GM21529 (cell line): Measurements from ENCODE around the gene NOL9.
"Not testable (repeated sequence)": the region's sequence is repeated elsewhere in the genome, so short reads cannot be mapped to it uniquely, and the experiment has no call there.

ENCODE experiments used
- ATAC-seq: cut with Tn5 transposase; IDR thresholded peaks from one replicate; pipeline ENCODE4 v1.9.1; 2021; ENCODE audit not compliant: unreplicated experiment

Gene NOL9

DNA sequence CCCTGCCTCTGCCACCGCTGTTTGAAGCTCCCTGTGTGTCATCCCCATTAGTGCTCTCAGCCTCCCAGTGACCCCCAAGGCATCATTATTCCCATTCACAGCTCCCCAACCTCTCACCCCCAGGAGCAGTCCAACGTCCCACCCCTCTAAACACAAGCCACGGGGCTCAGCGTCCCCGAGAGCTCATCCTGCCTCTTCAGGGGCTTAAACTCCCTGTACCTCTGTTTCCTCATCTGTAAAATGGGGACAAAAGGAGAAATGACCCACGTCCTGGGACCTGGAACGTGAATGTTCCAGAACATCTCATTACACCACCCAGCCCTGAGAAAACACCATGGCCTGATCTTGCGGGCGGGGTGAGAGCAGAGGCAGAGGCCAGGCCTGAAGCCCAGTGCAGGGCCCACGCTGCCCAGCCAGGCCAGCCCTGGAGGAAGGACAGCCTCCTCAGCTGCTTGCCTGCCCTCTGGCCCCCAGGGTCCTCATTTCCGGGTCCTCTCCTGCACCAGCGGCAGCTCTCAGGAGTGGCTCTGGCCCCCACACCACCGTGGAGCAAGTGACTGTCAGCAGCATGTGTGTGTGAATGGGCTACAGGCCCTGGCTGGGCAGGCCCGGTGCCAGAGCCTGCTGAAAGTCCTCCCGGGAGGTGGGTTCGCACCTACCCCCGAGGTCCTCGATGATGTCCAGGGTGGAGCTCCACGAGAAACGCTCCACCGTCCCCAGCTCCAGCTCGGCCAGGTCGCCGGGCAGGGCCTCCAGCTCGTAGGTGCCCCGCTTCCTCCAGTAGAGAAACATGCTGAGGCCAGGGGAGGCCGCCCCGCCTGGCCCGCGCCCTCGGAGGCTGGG is 48.7 kb downstream of the NOL9 start:
- no peak for ATAC-seq

DNA sequence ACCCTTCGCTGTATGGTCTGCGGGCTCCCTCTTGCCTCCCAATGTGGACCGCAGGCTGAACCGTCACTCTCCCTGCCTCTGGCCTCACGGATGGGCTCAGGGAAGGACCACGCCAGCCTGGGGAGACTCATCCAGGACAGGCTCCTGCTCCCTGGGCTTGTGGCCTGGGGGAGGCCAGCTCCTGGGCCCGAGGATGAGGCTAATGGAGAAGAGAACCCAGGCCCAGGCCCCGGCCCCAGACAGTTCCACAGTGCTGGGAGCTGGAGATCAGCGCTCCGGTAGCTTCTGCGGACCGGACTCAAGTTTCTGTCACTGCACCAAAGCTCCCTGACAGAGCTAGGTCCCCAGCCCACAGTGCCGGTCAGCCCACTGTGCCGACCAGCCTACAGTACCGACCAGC is 49.4 kb downstream of the NOL9 start:
- no peak for ATAC-seq

GRCh38 chr1:6503884-6504602 is 50.3 kb downstream of the NOL9 start:
- no peak for ATAC-seq

DNA sequence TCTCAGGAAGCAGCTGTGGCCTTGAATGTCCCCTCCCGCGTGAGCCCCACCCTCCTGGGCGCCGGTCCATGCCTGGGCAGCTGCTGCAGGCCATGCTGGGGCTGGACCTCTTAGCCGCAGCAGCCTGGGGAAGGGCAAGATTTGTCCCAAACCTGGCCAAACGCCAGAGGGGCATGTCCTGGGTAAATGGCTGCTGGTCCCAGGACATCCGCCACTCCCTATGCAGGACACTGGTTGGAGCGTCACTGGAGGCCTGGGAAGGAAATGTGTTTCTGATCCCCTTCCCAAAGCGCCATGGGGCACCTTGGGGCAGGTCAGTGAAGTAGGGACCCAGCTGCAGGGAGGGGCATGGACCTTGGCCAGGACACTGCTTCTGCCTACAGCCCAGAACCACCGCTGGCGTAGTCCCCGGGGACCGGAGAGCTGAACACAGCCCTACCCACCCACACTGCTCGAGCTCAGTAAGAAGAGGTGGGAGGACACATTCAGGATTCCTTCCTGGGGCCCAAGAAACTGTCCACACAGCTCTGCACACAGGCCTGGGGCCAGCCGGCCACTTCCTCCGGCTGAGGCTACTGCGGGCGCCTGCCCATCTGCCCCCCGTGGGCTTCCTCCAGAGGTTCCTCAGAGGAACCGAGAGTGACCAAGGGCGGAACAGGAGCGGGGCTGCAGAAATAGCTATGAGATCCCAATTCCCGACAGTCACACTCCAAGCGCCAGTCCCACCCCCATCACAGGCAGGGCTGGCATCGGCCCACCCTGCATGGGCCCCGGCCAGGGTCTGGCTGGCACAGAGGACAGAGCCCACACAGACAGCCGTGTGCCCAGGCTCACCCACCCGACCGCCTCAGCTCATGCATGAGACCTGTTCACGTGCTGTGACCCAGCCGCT is 52.1 kb downstream of the NOL9 start:
- no peak for ATAC-seq

DNA sequence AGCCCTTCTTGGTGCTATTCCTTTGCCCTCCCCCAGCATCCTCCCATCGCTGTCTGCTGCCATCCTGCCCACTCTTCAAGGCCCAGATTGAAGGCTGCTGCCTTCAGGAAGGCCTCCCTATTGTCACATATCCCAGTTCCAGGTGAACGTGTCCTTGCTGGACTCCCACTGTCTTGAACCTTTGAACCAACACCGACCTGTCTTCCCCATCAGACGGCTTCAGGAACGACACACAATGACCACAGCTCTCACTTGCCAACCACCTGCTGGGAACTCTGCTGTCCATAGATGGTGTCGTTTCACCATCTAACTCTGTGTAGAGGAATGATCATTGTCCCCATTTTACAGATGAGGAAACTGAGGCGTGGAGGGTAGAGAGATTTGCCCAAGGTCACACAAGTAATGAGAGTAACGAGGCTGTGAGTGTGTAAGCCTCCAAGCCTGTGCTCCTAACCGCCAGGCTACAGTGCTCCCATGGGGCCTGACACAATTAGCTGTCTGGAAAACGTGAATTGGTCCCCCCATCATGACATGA is 53.0 kb downstream of the NOL9 start:
- ATAC-seq, result no peak

- no peak for ATAC-seq
Measured at GRCh38 chr1:6500544-6501278, 53.6 kb downstream of the NOL9 start.

DNA sequence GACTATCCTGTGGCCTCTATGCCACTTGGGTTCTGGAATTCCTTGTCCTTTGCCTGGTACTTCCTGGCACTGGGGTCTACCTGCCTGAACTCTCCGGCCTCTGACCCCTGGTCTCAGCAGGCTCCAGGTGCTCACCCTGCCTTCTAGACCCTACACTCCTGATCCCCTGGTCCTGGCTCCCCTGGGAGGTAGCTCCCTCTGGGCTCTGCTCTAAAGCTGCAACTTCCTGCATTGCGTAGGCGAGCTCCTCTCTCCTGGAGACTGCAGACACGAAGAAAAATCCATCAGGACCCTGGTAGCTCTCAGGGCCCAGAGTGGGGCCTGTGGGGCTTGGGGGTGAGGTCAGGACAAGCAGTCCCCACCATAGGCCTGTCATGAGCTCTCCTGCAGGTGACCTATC is 55.0 kb downstream of the NOL9 start:
- no peak for ATAC-seq

GRCh38 chr1:6498576-6499111 is 55.7 kb downstream of the NOL9 start:
- ATAC-seq, result no peak

DNA sequence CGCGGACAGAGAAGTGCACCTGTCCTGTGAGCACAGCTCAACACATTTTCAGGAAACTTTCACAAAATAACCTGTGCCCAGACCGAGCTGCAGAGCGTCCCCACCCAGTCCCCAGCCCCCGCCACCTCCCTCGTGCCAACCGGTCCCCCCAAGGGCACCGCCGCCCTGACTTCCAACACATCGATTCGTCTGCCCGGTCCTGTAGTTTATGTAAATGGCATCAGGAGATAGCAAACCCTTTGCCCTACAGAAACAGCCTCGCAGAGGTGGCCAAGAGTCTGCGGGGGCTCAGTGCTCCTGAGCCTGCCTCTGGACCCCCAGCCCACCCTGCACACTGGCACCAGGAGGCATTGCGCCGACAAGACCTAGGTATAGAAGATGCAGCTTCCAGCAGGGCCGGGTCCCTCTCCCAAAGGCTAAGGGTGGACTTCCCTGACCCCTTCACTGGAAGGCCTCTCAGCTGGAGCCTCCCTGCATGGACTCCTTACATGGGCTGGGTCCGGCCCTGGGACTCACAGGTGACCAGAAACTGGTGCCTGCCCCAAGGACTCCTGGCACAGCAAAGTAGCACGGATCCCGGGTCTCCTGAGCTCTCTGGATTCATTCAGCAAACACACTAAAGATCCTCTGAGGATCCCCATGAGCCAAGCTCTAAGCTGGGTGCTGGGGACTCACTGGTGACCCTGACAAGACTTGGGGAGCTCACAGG is 56.3 kb downstream of the NOL9 start:
- no peak for ATAC-seq

DNA sequence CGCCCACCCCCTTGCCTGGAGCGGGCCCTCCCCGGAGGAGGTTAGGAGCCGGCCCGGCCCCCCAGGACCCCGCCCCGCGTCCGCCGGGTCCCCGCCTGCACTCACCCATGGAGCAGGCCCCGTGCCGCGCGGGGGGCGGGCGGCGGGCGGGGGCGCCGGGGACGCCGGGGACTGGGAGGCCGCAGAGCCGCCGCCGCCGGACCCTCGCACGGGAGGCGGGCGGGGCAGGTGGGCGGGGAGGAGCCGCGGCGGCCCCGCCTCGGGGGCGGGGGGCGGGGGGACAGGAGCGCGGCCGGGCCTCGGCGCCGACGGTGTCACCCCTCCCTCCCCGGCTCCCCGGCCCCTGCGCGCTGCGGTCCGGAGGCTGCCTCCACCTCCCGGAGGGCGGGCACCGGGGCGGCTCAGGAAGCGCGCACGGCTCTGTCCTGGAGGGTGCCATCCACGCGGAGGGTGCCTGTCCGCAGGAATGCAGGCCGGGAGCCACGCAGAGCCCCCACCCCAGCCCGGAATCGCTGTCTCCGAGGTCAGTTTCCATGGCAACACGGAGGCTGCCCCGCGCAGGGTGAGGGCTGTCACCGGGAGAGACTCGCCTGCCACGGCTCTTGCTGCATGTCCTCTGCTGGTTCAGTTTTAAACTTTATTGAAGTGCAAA is 57.0 kb downstream of the NOL9 start:
- ATAC-seq, result no peak

DNA sequence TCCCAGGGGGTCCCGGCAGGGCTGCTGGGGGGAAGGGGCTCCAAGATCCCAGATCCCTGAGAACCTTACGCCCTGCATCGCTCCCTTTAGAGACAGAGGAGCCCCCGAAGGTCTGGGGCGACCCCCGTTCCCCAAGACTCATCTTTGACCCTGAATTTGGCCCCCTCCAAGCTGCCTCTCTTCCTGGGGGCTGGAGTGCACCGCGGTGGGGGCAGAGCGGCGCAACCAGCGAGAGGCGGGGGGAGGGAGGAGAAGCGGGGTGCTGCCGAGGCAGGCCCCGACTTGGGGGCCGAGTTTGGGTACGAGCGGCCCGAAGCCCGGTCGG is 57.5 kb downstream of the NOL9 start:
- ATAC-seq, result no peak

DNA sequence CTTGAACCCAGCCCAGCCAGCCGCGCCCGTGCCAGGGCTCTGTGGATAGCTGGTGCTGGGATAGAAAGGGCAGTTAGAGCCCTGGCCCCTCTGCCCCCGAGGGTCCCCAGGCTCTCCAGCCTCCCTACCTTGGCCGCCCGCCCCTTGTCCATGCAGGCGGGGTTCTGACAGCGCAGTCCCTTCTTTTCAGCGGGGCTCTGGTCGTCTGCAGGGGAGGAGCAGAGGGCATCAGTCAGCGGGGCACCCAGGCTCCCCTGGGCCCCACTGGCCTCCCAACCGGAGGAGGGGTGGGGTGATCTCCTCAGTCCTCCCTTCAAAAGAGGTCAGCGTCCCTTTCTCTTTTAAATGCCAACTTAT is 58.0 kb downstream of the NOL9 start:
- no peak for ATAC-seq

DNA sequence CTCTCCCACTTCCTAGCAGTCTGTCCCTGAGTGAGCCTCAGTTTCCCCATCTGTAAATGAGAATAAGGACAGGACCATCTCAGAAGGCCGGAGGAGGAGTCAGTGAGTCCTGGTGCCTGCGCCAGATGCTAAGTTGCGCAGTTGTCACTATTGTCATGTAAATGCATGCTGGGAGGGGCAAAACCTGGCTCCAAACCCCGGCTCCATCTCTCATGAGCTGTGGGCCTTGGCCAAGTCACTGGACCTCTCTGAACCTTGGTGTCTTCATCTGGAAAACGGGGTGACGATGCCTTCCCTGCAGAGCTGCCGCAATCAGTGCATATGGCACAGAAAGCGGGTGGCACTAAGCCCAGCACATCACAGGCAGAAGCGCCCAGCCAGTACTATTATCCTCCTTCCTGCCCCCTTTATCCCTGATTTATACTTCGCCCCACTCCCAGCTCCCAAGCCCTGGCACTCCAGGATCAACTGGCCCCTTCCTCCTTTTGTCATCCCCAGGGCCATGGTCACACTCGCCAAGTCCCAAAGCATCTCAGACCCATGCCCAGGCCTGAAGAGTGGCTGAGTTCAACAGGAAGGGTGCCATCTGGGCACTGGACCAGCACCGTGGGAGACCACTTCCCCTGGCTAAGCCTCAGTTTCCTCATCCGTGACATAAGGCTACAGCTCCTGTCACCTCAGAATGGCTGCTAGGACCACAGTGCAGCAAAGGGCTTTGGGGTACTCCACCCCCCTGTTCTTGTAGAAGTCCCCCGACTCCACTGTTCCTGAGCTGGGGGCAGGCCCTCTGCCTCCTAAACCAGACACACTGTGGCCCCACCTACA is 58.6 kb downstream of the NOL9 start:
- ATAC-seq, result no peak

DNA sequence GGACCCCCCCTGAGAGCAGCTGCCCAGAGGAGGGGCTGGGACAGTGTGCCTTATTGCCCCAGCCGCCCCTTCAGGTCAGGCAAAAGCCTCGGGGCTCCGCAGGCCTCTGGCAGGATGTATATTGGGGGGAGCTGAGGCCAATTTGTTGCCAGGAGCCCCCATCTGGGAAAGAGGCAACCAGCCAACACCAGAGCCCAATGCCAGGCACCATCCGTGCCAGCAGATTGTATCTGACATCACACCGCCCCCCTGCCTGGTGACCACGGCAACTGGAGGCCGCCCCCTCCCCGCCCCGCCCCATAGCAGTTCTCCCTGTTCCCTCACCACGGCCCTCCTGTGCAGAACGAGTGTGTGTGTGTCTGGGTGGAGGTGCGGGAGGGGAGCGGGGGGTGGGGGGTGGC is 59.3 kb downstream of the NOL9 start:
- no peak for ATAC-seq

GRCh38 chr1:6494627-6495026 is 59.7 kb downstream of the NOL9 start:
- no peak for ATAC-seq

GRCh38 chr1:6493834-6494223 is 60.5 kb downstream of the NOL9 start:
- ATAC-seq, result not testable (repeated sequence)

DNA sequence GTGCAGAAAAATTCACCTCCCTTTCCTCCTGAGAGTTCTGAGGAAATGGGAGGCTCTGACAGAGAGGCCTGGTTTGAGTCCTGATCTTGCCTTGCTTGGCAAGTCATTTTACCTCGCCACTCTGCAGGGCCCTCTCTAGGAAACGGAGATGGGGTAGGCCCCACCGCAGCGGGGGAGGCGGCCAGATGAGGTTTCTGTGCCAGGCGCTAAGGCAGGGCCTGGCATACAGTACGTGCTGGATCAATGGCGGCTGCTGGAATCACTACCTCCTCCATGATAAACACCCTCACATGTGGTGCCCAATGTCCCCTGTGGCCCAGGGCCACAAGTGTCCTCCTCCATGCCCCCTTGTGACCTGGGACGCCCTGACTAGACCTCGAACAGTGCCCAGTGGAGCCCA is 62.3 kb downstream of the NOL9 start:
- no peak for ATAC-seq

- ATAC-seq, result no peak
Measured at GRCh38 chr1:6491480-6491962, 62.8 kb downstream of the NOL9 start, which contains the start of gene PLEKHG5. Gene PLEKHG5 (minus strand): TSS chr1:6491667. CDS start chr1:6477571, 14,096 bp downstream.
